Measurements from ENCODE around the gene VIL1. TPM values are rescaled to one million over a fixed set of nuclear protein-coding genes. Genes with fewer than 3 reads are reported as not detected.

VIL1 gene
- total and polyA plus RNA-seq, 2 of the 8 experiments (the other 6 are each of a cell fraction or from before 2014, with no cell fraction given) = 6.2 to 7.0 TPM

DNA sequence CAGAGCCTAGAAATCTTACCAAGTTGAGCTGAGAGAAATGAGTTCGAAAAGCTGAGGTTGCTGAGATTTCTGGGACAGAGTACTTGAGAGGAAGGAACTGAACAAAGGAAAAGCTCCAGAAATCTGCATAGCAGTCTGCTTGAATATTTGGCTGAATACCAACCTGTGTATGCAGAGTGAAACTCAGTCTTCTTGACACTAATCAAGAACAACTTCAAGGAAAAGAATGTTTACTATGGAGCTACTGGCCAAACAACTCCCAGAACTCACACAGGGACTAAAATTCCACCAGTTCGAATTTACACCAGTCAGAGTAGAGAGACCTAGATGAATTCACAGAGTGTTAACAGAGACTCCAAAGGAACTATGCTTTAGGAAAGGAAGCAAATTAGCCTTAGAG, 82.7 kb downstream of the VIL1 start (continued):
- TF ChIP-seq SRF (IDR thresholded peaks at IDR 0.05; ENCODE audit: low read depth, low read length) = no peak

MicroRNAs within 50 kb of the gene (microRNA counts, 767-probe panel; counts per million panel counts)
- 879 counts per million, percentile 95 among the panel's probes with 10 or more counts for microRNA hsa-miR-26b-5p

Small RNA genes within 50 kb of the gene (microRNA-seq; reads per million reads assigned to microRNA genes)
- 583 to 851 reads per million in 2 experiments for gene MIR26B (ENCODE audit: borderline microRNAs expressed in 2 of 2, borderline number of aligned reads in 2 of 2, borderline replicate concordance in 1 of 2)

Small RNA genes within 50 kb of the gene (small RNA-seq; reads per million reads assigned to genes)
- gene MIR26B (ENCODE audit: insufficient read depth) = 1,583 reads per million, percentile 99 among the genes with 10 or more reads in this experiment

Other genes starting within 250 kb of the VIL1 start
- gene ARPC2, start 201.9 kb upstream of the VIL1 start, total RNA-seq (2021; fragmentation: NEBNext Ultra II Directional; extraction: Animal tissue kit (Norgen Biotek cat#: 25700)) = 195 and 198 TPM in 2 replicates
- gene ARPC2, start 201.9 kb upstream of the VIL1 start, polyA plus RNA-seq (2011; rRNA removed) = 118 and 174 TPM in 2 replicates
- gene GPBAR1, start 158.1 kb upstream of the VIL1 start, total RNA-seq (2021; fragmentation: NEBNext Ultra II Directional; extraction: Animal tissue kit (Norgen Biotek cat#: 25700)) = 0.32 and 0.63 TPM in 2 replicates
- 0.49 and 0.59 TPM in 2 replicates for gene GPBAR1, start 158.1 kb upstream of the VIL1 start, polyA plus RNA-seq (2011; rRNA removed)
- gene AAMP, start 149.0 kb upstream of the VIL1 start, total RNA-seq (2021; fragmentation: NEBNext Ultra II Directional; extraction: Animal tissue kit (Norgen Biotek cat#: 25700)) = 119 and 125 TPM in 2 replicates
- gene AAMP, start 149.0 kb upstream of the VIL1 start, polyA plus RNA-seq (2011; rRNA removed) = 119 and 192 TPM in 2 replicates
- gene PNKD, start 148.6 kb upstream of the VIL1 start, total RNA-seq (2021; fragmentation: NEBNext Ultra II Directional; extraction: Animal tissue kit (Norgen Biotek cat#: 25700)) = 43.9 and 44.4 TPM in 2 replicates
- gene PNKD, start 148.6 kb upstream of the VIL1 start, polyA plus RNA-seq (2011; rRNA removed) = 65.4 and 83.4 TPM in 2 replicates
- 22.1 and 24.5 TPM in 2 replicates for gene TMBIM1, start 126.6 kb upstream of the VIL1 start, total RNA-seq (2021; fragmentation: NEBNext Ultra II Directional; extraction: Animal tissue kit (Norgen Biotek cat#: 25700))
- 36.8 and 43.6 TPM in 2 replicates for gene TMBIM1, start 126.6 kb upstream of the VIL1 start, polyA plus RNA-seq (2011; rRNA removed)
- gene CATIP, start 62.3 kb upstream of the VIL1 start, total RNA-seq (2021; fragmentation: NEBNext Ultra II Directional; extraction: Animal tissue kit (Norgen Biotek cat#: 25700)) = not detected in 2 replicates
- not detected in 2 replicates for gene CATIP, start 62.3 kb upstream of the VIL1 start, polyA plus RNA-seq (2011; rRNA removed)
- 0.21 and 0.43 TPM in 2 replicates for gene SLC11A1, start 36.9 kb upstream of the VIL1 start, total RNA-seq (2021; fragmentation: NEBNext Ultra II Directional; extraction: Animal tissue kit (Norgen Biotek cat#: 25700))
- gene SLC11A1, start 36.9 kb upstream of the VIL1 start, polyA plus RNA-seq (2011; rRNA removed) = 0.13 and 0.20 TPM in 2 replicates
- 20.3 and 20.9 TPM in 2 replicates for gene CTDSP1, start 19.3 kb upstream of the VIL1 start, total RNA-seq (2021; fragmentation: NEBNext Ultra II Directional; extraction: Animal tissue kit (Norgen Biotek cat#: 25700))
- gene CTDSP1, start 19.3 kb upstream of the VIL1 start, polyA plus RNA-seq (2011; rRNA removed) = 35.2 and 51.8 TPM in 2 replicates
- gene USP37, start 149.2 kb downstream of the VIL1 start, total RNA-seq (2021; fragmentation: NEBNext Ultra II Directional; extraction: Animal tissue kit (Norgen Biotek cat#: 25700)) = 22.3 and 29.1 TPM in 2 replicates
- 1.9 and 3.8 TPM in 2 replicates for gene USP37, start 149.2 kb downstream of the VIL1 start, polyA plus RNA-seq (2011; rRNA removed)
- gene CNOT9, start 149.7 kb downstream of the VIL1 start, total RNA-seq (2021; fragmentation: NEBNext Ultra II Directional; extraction: Animal tissue kit (Norgen Biotek cat#: 25700)) = 78.1 and 81.2 TPM in 2 replicates
- gene CNOT9, start 149.7 kb downstream of the VIL1 start, polyA plus RNA-seq (2011; rRNA removed) = 64.3 and 79.3 TPM in 2 replicates
- 0.50 and 0.61 TPM in 2 replicates for gene PLCD4, start 188.8 kb downstream of the VIL1 start, total RNA-seq (2021; fragmentation: NEBNext Ultra II Directional; extraction: Animal tissue kit (Norgen Biotek cat#: 25700))
- 0.16 and 0.21 TPM in 2 replicates for gene PLCD4, start 188.8 kb downstream of the VIL1 start, polyA plus RNA-seq (2011; rRNA removed)
- gene ZNF142, start 240.5 kb downstream of the VIL1 start, total RNA-seq (2021; fragmentation: NEBNext Ultra II Directional; extraction: Animal tissue kit (Norgen Biotek cat#: 25700)) = 32.5 and 37.9 TPM in 2 replicates
- 9.4 and 18.5 TPM in 2 replicates for gene ZNF142, start 240.5 kb downstream of the VIL1 start, polyA plus RNA-seq (2011; rRNA removed)
- 22.0 and 23.7 TPM in 2 replicates for gene BCS1L, start 240.6 kb downstream of the VIL1 start, total RNA-seq (2021; fragmentation: NEBNext Ultra II Directional; extraction: Animal tissue kit (Norgen Biotek cat#: 25700))
- 37.1 and 60.4 TPM in 2 replicates for gene BCS1L, start 240.6 kb downstream of the VIL1 start, polyA plus RNA-seq (2011; rRNA removed)